Tibial nerve (tissue), 4 donors: ENCODE data around the gene CDH4.

Experiments used
- CTCF ChIP-seq, 5 experiments: fragments of 200-600 bp in 3 of 5; fragments of 450-650 bp in 2 of 5; sonication (generic) in 3 of 5; IDR thresholded peaks; one replicate each; pipeline ENCODE4 v1.5.1; 2016 to 2019; ENCODE audit warnings: antibody characterized with exemption in 5 of 5, mild to moderate bottlenecking in 3 of 5, moderate library complexity in 2 of 5
- EP300 ChIP-seq, 2 donors: sonication (generic); formaldehyde crosslinking; IDR thresholded peaks; one replicate each; pipeline ENCODE4 v1.6.1; 2017; ENCODE audit warnings: antibody characterized with exemption in 2 of 2, mild to moderate bottlenecking in 1 of 2
- POLR2A ChIP-seq, 2 donors: fragments of 450-650 bp; IDR thresholded peaks; one replicate each; pipeline ENCODE4 v1.6.1; 2017; ENCODE audit warnings: antibody characterized with exemption in 2 of 2, mild to moderate bottlenecking in 2 of 2, moderate library complexity in 2 of 2

GRCh38 chr20:61932711-61933480 lies 680.8 kb downstream of the CDH4 start:
- TF ChIP-seq POLR2A (IDR thresholded peaks at IDR 0.05) (no peak), CTCF (IDR thresholded peaks at IDR 0.05) (no peak), EP300 (IDR thresholded peaks at IDR 0.05) (no peak)
